ENCODE data around the gene ASAP3.

DNA sequence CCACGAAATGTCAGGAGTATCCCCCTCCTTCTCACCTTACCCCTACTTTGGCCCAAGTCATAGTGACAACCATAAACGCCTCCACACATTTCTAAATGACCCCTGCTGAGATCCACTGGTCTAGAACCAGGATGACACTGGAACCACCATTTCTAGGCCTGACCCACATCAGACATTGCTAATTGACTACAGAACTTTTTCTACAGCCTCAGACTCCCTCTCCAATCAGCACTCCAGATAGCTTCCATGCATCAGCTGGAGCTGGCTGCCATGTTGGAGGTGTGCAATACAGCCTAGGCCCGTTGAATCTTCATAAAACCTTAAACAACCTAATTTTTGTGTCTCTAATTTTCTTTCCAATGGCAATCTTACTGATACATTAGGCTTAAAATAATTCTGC, 78.0 kb downstream of the ASAP3 start:
- TF ChIP-seq, protein P1, sequence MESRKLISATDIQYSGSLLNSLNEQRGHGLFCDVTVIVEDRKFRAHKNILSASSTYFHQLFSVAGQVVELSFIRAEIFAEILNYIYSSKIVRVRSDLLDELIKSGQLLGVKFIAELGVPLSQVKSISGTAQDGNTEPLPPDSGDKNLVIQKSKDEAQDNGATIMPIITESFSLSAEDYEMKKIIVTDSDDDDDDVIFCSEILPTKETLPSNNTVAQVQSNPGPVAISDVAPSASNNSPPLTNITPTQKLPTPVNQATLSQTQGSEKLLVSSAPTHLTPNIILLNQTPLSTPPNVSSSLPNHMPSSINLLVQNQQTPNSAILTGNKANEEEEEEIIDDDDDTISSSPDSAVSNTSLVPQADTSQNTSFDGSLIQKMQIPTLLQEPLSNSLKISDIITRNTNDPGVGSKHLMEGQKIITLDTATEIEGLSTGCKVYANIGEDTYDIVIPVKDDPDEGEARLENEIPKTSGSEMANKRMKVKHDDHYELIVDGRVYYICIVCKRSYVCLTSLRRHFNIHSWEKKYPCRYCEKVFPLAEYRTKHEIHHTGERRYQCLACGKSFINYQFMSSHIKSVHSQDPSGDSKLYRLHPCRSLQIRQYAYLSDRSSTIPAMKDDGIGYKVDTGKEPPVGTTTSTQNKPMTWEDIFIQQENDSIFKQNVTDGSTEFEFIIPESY (IDR thresholded peaks at IDR 0.05): no peak
- TF ChIP-seq, protein P2, sequence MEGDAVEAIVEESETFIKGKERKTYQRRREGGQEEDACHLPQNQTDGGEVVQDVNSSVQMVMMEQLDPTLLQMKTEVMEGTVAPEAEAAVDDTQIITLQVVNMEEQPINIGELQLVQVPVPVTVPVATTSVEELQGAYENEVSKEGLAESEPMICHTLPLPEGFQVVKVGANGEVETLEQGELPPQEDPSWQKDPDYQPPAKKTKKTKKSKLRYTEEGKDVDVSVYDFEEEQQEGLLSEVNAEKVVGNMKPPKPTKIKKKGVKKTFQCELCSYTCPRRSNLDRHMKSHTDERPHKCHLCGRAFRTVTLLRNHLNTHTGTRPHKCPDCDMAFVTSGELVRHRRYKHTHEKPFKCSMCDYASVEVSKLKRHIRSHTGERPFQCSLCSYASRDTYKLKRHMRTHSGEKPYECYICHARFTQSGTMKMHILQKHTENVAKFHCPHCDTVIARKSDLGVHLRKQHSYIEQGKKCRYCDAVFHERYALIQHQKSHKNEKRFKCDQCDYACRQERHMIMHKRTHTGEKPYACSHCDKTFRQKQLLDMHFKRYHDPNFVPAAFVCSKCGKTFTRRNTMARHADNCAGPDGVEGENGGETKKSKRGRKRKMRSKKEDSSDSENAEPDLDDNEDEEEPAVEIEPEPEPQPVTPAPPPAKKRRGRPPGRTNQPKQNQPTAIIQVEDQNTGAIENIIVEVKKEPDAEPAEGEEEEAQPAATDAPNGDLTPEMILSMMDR (IDR thresholded peaks at IDR 0.05; ENCODE audit: low read depth, low read length, missing input control): no peak
- TF ChIP-seq TAF1 (conservative IDR thresholded peaks at IDR 0.05) (no peak), GABPA (IDR thresholded peaks at IDR 0.05 in 1 of 2, conservative IDR thresholded peaks at IDR 0.05 in 1 of 2) (no peak), RAD21 (IDR thresholded peaks at IDR 0.05) (no peak), SP1 (IDR thresholded peaks at IDR 0.05) (no peak), YY1 (IDR thresholded peaks at IDR 0.05) (no peak), HNF4A (conservative IDR thresholded peaks at IDR 0.05) (no peak), FOXA1 (IDR thresholded peaks at IDR 0.05) (no peak), EGR1 (IDR thresholded peaks at IDR 0.05; ENCODE audit: low read depth in 2 of 2) (no peak)
- TF ChIP-seq, protein P3, sequence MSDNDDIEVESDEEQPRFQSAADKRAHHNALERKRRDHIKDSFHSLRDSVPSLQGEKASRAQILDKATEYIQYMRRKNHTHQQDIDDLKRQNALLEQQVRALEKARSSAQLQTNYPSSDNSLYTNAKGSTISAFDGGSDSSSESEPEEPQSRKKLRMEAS (IDR thresholded peaks at IDR 0.05): no peak
